ENCODE measurements around the gene TELO2.
"Not testable (repeated sequence)": the region's sequence is repeated elsewhere in the genome, so short reads cannot be mapped to it uniquely, and the experiment has no call there.

TELO2 gene

DNA sequence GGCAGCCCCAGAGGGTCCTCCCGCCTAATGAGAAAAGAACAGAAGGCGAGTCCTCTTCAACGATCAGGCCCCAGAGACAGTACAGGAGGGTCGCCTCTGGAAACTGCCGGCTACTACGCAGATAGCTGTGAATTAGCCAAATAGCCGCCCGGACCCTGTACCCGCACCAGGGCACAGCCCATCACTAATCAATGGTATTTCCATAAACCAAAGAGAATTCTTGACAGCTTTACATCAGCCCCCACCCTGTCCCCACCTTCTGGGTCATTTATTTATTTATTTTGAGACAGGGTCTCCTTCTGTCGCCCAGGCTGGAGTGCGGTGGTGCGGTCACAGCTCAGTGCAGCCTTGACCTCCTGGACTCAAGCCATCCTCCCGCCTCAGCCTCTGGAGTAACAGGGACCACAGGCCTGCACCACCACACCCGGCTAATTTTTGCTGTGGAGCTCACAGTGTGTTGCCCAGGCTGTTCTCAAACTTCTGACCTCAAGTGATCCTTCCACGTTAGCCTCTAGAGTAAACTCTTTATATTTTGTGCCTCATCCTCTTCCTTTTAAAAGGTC, 17.5 kb upstream of the TELO2 start:
- DNase-seq (ENCODE audit: low read depth in 3 of 3), result no peak

DNA sequence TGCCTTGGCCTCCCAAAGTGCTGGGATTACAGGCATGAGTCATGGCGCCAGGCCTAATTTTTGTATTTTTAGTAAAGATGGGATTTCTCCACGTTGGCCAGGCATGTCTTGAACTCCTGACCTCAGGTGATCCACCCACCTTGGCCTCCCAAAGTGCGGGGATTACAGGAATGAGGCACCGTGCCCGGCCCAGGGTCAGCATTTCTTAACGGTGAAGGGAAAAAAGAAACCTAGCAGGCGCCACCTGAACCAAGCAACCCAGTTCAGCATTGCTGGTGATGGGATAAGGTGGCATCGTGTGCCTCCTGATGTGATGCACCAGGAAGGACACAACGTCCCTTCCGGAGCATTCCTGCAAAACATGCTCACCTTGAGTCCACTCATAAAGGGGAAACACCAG, 16.1 kb upstream of the TELO2 start:
- DNase-seq (ENCODE audit: low read depth in 3 of 3), result no peak

DNA sequence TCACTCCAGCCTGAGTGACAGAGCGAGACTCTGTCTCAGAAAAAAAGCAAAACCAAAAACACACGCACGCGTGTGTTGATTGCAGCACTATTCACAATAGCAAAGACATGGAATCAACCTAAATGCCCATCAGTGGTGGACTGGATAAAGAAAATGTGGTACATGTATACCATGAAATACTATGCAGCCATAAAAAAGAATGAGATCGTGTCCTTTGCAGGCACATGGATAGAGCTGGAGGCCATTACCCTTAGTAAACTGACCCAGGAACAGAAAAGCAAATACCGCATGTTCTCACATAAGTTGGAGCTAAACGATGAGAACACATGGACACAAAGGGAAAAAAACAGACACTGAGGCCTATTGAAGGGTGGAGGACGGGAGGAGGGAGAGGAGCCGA, 14.2 kb upstream of the TELO2 start:
- not testable (repeated sequence) for DNase-seq (ENCODE audit: low read depth in 3 of 3)

DNA sequence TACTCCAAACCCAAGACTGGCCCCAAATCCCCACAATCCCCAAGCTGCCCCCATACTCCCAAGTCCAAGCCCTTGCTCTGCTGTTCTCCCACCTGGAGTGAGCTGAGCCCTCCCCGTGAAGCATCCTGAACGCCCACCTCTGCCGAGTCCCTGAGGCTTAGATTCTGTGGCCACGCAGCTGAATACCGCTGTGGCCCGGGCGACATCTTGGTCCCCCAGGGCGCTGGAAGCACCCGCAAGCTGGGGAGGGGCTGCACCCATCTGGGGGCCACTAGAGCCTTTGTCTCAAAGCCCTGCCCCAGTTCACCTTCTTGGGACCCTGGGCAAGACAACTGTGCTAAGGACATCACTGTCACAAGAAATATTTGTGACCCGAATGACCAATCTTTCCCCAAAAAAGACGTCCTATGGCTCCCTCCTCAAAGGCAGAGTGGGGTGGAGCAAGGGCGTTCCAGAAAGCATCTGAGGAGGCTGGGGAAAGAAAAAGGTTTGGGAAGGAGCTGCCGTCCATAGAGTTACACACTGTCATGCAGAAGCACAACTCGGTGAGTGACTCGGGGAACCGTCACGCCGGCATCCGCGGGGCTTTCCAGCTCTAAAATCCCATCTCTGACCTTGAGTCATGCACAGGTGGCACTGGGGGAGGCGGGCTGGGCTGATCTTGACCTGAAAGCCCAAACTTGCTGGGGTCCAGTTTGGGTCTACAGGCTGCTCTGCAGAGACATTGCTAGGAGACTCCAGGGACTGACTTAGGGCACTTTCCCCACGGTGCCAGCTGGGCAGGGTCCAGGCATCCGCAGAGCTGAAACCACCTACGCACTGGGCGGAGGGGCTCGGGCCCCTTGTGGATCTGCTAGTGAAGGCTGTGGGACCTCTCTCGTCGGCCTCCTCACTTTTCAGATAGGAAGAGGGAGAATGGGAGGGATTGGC, 11.0 kb upstream of the TELO2 start:
- DNase-seq (ENCODE audit: low read depth in 3 of 3), result no peak

DNA sequence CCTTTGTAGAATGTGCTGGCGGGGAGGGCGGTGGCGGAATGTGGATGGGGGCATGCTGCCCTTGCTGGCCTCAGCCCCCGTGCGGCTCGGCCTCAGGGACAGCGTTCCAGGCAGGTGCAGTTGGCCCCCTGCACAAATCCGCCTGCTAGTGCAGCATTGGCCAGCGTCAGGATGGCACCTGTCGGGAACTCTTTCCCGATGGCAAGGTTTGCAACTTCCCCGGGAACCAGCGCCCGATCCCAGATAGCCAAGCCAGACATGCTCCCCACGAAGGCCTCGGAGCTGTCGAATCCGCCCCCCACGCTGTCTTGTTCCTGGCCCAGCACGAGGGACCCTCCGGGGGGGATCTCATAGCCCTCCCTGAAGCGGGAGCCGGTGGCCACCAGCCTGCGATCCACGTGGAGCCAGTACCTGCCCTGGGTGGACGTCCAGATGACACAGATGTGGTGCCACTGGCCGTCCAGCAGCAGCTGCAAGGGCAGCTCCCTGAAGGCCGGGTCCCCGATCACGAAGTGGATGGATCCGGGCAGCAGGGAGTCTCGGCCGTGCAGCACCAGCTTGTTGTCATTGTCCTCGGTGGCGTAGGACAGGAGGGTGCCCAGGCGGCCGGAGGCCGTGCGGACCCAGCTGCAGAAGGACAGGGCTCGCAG, 7.2 kb upstream of the TELO2 start:
- DNase-seq (ENCODE audit: low read depth in 3 of 3), result no peak

DNA sequence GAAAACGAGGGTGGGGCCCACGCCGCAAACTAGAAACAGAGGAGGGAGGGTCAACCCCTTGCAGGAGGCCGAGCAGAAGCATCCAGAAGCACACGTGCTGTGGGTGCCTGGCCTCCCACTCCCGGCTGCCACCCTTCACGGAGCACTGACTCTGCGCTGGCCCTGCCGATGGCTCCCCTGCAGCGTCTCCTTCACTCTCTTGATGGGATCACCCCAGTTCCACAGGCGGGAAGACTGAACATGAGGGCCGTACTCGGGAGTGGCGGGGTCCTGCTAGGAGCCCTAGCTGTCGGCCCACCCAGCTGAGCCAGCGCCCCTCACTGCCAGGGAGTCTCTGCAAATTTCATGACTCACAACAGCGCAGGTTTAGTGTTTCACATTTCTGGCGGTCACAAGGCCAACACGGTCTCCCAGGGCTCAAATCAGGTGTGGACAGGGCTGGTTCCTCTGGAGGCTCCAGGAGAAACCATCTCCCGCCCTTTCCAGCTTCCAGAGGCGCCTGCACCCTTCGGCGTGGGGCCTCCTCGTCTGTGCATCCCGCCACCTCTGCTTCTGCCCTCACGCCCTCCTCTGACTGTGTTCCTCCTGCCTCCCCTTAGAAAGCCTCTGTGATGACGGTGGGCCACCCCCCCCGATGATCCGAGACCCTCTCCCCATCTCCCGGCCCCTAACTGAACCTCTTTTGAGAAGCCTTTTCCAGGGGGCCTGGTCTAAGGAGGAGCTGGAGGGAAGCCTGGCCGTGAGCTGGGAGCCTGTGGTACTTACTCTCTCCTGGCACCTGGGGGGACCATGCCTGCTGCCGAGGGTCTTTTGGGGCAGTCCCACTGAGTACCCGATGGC, 6.4 kb upstream of the TELO2 start:
- DNase-seq (ENCODE audit: low read depth in 3 of 3), result no peak

DNA sequence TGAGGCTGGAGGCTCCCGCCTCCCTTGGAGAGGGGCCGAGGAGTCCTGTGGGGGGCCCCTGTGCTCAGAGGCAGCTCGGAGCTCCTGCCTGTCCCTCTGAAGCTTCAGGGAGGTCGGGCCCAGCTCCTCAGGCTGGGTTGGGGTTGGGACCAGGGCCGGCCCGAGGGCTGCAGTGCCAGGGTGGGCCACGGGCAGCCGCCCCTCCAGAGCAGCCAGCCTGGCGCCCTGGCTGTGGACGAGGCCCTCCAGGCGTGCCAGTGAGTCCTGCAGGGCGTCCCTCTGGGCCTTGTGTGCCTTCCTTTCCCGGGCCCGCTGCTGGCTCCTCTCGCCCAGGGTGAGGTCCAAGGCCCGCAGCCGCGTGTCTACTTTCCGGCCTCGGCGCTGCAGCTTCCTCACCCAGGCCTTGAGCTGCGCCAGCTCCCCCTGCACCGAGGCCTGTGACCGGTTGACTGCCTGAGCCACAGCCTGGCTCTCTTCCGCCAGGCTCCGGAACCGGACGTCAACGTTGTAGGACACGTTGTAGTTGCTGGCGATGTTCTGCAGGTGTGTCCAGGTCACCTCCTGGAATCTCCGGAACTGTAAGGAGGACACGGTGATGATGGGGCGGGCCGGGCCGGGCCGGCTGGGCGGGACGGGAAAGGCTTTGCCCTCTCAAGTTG, 5.6 kb upstream of the TELO2 start:
- DNase-seq (ENCODE audit: low read depth in 3 of 3), result no peak

DNA sequence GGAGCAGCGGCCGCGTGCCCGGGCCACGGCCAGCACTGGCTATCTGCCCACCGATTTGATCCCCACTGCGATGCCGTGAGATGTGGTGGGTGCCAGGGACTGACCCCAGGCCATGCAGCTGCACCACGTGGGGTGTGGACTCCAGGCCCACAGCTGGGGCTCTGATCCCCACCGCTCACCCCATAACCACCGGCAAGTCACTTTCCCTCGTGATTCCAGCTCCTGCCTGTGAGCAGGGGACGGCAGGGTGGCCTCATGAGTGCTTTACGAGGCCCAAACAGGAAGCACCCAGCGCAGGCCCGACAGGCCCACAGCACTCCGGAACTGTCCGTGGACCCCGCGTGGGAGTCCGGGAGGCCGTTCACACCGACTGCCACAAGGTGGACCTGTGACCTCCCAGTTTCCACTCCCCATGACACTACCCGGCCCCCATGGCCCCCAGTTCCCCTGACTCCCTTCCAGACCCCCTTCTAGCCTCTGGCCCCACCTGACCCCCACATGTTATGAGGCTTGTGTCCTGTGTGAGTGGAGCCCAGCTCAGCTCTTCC, 5.0 kb upstream of the TELO2 start:
- no peak for DNase-seq (ENCODE audit: low read depth in 3 of 3)

DNA sequence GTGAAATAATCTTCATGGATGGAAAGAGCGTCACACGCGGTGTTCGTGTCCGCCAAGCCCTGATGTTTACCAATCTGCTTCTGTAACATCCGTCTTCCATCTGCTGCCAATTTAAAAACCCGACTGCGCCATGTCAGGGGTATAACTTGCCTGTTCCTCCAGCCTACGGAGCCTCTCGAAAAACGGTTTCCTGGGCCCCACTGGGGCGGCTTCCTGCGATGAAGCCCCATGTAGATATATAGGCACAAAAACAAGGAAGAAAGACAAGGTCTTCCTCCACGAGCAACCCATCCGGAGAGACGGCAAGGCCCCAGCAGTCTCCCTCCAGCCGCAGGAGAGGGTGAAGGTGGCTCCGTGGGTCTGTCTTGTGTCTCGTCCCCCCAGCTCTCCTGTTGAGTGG, 4.5 kb upstream of the TELO2 start, which contains the start of gene PTX4:
Gene PTX4, minus strand, starts transcription at position 326 of the 400 bp plus-strand sequence. Its CDS starts 35 bp downstream, at position 291.
- no peak for DNase-seq (ENCODE audit: low read depth in 3 of 3)

DNA sequence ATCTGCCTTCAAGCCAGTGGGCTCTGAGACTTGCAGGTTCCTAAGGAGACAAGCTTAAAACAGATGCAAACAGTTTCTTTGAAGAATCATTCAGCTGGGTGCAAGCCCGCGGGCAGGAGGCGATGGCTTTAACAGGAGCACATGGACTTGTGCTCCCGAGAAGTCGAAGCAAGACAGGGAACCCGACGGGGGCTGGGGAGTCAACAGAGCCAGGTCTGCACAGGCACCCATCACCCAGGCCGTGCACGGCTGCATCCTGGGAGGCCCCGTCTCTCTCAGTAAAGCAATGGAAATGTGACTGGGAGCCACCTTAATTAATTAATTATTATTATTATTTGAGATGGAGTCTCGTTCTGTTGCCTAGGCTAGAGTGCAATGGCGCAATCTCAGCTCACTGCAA, 4.1 kb upstream of the TELO2 start:
- DNase-seq (ENCODE audit: low read depth in 3 of 3), result no peak

DNA sequence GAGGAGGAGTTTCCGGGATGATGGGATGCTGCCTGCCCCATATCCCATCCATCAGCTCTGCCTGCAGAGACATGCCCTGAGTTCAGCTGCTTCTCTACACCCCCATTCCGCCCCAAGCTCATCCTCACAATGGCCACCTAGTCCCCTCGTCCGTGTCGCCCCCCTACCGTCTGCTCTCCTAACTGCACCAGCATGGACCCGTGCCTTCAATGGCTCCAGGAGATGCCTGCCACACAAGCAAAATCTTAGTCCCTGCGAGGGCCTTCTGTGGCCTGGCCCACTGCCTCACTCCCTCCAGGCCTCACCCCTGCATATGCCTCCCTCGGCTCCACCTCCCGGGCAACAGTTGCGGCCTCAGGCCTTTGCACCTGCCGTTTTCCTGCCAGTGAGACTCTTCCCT, 1.8 kb upstream of the TELO2 start:
- no peak for DNase-seq (ENCODE audit: low read depth in 3 of 3)

DNA sequence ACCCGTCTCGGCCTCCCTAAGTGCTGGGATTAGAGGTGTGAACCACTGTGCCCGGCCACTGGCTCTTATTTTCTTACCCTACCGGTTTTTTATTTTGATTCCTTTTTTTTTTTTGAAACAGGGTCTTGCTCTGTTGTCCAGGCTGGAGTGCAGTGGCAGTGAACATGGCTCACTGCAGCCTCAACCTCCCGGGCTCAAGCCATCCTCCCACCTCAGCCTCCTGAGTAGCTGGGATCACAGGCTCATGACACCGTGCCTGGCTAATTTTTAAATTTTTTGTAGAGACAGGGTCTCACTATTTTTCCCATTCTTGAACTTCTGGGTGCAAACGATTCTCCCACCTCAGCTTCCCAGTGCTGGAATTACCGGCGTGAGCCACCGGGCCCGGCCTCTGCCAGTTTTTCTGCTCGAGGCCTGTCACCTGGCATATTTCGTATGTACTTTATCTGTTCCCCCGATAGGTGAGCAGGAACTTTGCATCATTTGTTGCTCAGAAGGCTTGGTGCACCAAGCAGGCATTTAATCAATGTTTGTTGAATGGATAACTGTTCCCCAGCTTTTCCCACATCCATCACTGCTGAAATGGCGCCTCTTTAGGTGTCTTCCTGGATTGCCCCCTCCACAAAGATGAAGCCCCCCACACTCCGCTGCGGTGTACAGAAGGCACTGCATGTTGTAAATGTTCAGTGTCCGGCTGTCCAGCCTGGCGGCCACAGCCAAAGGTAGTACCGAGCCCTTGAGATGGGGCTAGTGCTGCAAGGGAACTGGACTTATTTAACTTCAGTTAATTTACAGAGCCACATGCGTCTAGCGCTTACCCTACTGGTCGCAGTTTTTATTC, 858 bp upstream of the TELO2 start:
- no peak for DNase-seq (ENCODE audit: low read depth in 3 of 3)

DNA sequence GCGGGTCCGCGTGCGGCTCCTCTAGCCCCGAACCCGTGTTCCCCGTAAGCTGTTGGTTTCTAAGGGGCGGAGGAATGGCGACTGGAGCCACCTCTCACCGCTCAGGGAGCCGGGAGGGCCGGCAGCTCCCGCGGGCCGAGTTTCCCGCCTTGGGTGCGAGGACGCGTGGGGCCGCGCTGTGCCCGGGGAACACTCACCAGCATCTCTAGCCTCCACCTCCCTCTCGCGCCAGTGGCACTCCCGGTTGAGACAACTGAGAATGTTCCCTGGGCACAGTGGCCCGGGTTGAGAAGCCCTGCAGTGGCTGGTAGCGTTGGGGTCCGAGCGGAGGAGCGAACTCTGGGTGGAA, 560 bp downstream of the TELO2 start:
- DNase-seq (ENCODE audit: low read depth in 3 of 3), result no peak

DNA sequence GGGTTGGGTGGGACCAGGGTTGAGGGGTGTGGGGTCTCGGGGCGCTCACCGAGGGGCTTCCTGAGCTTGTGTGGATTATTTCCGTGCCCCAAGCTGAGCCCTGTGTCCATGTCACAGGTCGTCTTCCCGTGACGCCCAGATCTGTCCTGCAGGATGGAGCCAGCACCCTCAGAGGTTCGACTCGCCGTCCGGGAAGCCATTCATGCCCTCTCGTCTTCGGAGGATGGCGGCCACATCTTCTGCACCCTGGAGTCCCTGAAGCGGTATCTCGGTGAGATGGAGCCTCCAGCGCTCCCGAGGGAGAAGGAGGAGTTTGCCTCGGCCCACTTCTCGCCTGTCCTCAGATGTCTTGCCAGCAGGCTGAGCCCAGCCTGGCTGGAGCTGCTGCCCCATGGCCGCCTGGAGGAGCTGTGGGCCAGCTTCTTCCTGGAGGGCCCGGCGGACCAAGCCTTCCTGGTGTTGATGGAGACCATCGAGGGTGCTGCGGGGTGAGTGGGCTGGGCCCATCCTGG, 1.0 kb downstream of the TELO2 start:
- DNase-seq (ENCODE audit: low read depth in 3 of 3), result no peak

DNA sequence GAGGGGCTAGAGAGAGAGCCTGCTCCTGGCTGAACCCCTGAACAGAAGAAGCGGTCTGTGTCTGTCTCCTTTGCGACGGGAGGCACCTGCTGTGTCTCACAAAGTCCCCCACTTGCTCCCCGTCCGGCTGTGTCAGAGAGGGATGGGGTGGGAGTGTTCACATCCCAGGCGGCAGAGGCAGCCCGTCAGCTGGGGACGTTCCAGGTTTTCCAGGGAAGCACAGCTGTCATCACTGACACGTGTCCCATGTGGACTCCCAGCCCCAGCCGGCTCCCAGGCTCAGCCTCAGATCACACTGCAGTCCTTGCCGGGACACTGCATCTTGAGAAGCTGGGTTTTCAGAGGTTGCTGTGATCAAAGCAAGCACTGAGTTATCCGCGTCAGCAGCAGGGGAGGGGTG, 1.6 kb downstream of the TELO2 start:
- no peak for DNase-seq (ENCODE audit: low read depth in 3 of 3)

DNA sequence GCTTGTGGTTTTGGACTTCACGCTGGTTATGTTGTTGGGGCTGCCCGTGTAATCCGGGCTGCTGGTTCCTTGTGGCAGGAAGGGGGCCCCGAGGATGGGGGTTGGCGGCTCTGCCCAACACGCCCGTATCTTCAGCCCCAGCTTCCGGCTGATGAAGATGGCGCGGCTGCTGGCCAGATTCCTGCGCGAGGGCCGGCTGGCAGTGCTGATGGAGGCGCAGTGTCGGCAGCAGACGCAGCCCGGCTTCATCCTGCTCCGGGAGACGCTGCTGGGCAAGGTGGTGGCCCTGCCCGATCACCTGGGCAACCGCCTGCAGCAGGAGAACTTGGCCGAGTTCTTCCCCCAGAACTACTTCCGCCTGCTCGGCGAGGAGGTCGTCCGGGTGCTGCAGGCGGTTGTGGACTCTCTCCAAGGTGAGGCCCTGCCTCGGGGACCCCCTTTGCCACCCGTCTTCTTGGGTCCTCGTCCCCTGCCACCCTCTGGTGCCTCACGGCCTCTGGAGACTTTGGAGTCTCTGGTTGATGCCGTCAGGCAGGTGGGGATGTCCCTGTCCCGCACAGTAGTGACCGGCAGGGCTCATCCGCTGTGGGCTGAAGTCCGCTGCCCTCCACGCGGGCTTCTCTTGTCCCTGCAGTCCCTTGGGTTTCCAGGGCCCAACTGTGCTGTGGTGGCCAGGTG, 2.2 kb downstream of the TELO2 start:
- no peak for DNase-seq (ENCODE audit: low read depth in 3 of 3)

DNA sequence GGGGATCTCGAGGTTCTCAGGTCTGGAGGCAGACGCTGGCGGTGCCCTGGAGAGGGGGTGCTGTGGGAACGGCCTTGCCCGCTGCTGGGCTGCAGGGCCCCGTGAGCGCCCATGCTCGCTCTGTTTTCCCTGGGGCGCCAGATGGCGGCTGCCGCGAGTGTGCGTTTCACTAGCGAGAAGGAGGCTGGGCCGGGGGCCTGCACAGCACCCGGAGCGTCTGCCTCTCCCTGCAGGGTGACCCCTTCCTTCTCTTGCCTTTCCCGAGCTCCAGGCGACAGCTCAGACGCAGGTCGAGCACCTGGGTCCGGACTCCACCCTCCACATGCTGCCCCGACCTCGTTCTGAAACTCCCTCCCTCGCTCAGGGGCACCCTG, 2.7 kb downstream of the TELO2 start:
- DNase-seq (ENCODE audit: low read depth in 3 of 3), result no peak

DNA sequence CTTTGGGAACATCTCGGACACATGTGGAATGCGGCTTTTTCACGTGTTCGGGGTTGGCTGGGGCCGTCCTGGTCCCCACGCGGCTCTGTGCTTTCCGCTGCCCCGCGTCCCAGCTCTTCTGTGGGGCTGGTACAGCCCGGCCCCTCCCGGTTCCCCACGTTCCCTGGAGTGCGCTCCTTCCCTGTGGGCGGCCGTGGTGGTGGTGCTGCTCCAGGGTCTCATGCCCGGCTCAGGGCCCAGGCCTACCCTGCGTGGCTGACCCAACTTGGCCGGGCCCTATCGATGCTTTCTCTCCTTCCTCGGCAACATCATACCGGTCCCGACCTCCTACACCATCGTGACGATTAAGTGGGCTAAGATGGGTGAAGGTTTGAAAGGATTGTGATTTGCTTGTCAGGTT, 3.3 kb downstream of the TELO2 start:
- no peak for DNase-seq (ENCODE audit: low read depth in 3 of 3)

DNA sequence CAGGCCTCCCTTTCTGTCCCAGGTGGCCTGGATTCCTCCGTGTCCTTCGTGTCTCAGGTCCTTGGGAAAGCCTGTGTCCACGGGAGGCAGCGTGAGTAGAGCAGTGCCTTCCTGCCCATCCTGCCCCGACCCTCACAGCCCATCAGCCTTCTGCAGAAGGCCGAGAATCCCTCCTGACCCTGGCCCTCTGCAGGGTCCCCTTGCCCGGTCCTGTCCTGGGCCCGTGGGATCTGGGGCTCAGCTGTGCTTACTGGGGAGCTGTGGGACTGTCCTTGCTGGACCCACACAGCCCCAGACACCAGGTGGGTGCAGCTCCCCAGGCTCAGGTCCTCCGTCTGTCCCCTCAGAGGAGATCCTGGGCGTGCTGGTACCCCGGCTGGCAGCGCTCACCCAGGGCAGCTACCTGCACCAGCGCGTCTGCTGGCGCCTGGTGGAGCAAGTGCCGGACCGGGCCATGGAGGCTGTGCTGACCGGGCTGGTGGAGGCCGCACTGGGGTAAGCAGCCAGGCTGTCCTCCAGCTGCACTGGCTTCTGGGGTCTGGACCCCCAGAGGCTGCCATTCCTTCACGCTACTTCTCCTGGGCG, 3.9 kb downstream of the TELO2 start:
- DNase-seq (ENCODE audit: low read depth in 3 of 3), result no peak
